C4-2B (cell line): Measurements from ENCODE around the gene TCEAL7.

ENCODE experiments used
- ZFX ChIP-seq: fragments of 450-650 bp; IDR thresholded peaks from 2 replicates; pipeline ENCODE4 v1.6.1; 2017
- TF ChIP-seq, protein P1 (sequence below): fragments of 450-650 bp; conservative IDR thresholded peaks from 2 replicates; pipeline ENCODE4 v1.5.1; 2017; ENCODE audit warnings: mild to moderate bottlenecking

DNA sequence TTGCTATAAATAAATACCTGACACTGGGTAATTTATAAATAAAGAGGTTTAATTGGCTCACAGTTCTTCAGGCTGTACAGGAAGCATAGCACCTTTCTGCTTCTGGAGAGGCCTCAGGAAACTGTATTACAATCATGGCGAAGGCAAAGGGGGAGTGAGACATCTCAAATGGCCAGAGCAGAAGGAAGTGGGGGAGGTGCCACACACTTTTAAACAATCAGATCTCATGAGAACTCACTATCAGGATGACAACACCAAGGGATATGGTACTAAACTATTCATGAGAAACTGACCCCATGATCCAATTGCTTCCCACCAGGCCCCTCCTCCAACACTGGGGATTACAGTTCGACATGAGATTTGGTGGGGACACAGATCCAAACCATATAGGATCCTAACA is 14.6 kb downstream of the TCEAL7 start:
- TF ChIP-seq, protein P1, sequence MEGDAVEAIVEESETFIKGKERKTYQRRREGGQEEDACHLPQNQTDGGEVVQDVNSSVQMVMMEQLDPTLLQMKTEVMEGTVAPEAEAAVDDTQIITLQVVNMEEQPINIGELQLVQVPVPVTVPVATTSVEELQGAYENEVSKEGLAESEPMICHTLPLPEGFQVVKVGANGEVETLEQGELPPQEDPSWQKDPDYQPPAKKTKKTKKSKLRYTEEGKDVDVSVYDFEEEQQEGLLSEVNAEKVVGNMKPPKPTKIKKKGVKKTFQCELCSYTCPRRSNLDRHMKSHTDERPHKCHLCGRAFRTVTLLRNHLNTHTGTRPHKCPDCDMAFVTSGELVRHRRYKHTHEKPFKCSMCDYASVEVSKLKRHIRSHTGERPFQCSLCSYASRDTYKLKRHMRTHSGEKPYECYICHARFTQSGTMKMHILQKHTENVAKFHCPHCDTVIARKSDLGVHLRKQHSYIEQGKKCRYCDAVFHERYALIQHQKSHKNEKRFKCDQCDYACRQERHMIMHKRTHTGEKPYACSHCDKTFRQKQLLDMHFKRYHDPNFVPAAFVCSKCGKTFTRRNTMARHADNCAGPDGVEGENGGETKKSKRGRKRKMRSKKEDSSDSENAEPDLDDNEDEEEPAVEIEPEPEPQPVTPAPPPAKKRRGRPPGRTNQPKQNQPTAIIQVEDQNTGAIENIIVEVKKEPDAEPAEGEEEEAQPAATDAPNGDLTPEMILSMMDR, result no peak
- no peak for TF ChIP-seq ZFX
